Colonic mucosa (tissue), 4 donors: Measurements from ENCODE around the gene ARHGAP26. TPM values are rescaled to one million over a fixed set of nuclear protein-coding genes. Genes with fewer than 3 reads are reported as not detected.

ENCODE experiments used
- DNase-seq: peaks from one replicate; pipeline ENCODE4 v3.0.0-alpha.2; 2020
- H3K27ac ChIP-seq: fragments of 200-600 bp; one replicate; pipeline ENCODE4 v1.8.0; 2021
- H3K27me3 ChIP-seq: fragments of 200-600 bp; one replicate; pipeline ENCODE4 v1.8.0; 2021
- H3K36me3 ChIP-seq: fragments of 200-600 bp; one replicate; pipeline ENCODE4 v1.8.0; 2021
- H3K4me1 ChIP-seq: fragments of 200-600 bp; one replicate; pipeline ENCODE4 v1.8.0; 2021; ENCODE audit warnings: mild to moderate bottlenecking
- H3K4me3 ChIP-seq: fragments of 200-600 bp; one replicate; pipeline ENCODE4 v1.8.0; 2021
- H3K9ac ChIP-seq, 2 donors: one replicate each; pipeline ENCODE4 v1.7.0; 2013; ENCODE audit warnings: control low read depth in 2 of 2, low read depth in 2 of 2, low read length in 2 of 2
- H3K9me3 ChIP-seq: fragments of 200-600 bp; one replicate; pipeline ENCODE4 v1.8.0; 2021
- CTCF ChIP-seq: fragments of 200-600 bp; IDR thresholded peaks from one replicate; pipeline ENCODE4 v1.8.0; 2022; ENCODE audit warnings: antibody characterized with exemption, mild to moderate bottlenecking
- intact Hi-C: fragments of 100-400 bp; cut with DNase I; formaldehyde crosslinking; loops from one replicate; pipeline ENCODE4 v1.14.1; 2022
- total RNA-seq, 2 donors: library from RNA; stranded (reverse); fragmentation: NEBNext Ultra II Directional in 1 of 2; extraction: Animal tissue kit (Norgen Biotek cat#: 25700) in 1 of 2; gene quantifications; one replicate each; pipeline ENCODE4 v1.2.1, GENCODE V29; 2021
- donor health status: healthy.
- donor health status: DM: no; HTN: no; CAD: no.
- donor health status: DM: no; HTN: no; CAD: no.

ARHGAP26 gene
- total RNA-seq, 2 donors from 2014 or later: 59.1 to 74.0 TPM

DNA sequence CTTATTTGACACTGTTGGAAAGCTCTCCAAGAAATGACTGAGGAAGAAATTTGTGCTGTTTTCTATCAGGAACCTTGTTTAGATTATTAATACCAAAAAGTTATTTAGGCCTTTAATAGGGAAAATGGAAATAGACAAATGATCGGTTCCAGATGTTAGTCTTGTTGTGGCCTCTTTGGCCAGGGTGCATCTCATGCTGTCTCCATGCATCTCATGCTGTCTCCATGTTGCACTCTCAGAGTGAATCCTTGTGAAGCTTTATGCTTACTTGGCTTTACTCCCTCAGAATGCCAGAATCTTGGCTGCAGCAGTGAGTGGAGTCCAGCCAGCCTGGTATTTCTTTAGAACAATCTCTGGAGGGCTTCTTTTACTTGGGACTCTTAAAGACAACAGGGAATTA, 185.5 kb downstream of the ARHGAP26 start:
- DNase-seq: no peak
- no peak for TF ChIP-seq CTCF
- no peak overlapping the region for H3K27ac ChIP-seq
- H3K9me3 ChIP-seq: no peaks in the 10 kb centered on the region
- no peak overlapping the region for H3K9ac ChIP-seq
- H3K36me3 ChIP-seq: no peaks in the 10 kb centered on the region
- H3K4me3 ChIP-seq: no peak overlapping the region
- H3K4me1 ChIP-seq: no peaks in the 10 kb centered on the region
- no peaks in the 10 kb centered on the region for H3K27me3 ChIP-seq
- intact Hi-C loops: no loop called here

DNA sequence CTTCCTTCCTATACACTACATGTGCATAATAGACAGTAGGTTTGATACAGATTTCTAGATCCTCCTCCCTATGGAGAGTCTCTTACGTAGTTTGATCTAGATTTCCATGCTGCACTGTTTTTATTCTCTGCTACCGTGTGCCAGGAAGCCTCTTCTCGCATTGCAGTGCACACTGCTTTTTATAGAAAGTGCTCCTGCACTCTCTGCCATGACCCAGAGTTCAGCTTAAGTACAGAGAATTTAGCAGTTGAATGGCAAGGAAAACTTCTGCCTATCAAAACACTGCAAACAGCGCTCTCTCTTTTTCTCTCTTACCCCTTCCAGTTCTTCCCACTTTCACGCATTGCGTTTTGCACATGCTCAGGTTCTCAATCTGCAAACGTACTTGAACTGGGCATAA, 187.4 kb downstream of the ARHGAP26 start:
- H3K4me3 ChIP-seq: no peak overlapping the region
- H3K9me3 ChIP-seq: no peaks in the 10 kb centered on the region
- H3K27ac ChIP-seq: no peak overlapping the region
- H3K4me1 ChIP-seq: no peaks in the 10 kb centered on the region
- H3K36me3 ChIP-seq: no peaks in the 10 kb centered on the region
- H3K9ac ChIP-seq: no peak overlapping the region
- intact Hi-C loops: no loop called here
- no peak for DNase-seq
- TF ChIP-seq CTCF: no peak
- H3K27me3 ChIP-seq: no peaks in the 10 kb centered on the region

- Histone ChIP-seq H3K4me1 (no peaks in the 10 kb centered on the region), H3K4me3 (no peak overlapping the region), H3K36me3 (no peaks in the 10 kb centered on the region), H3K27me3 (no peaks in the 10 kb centered on the region), H3K27ac (no peak overlapping the region), H3K9me3 (no peaks in the 10 kb centered on the region), H3K9ac (no peak overlapping the region)
- TF ChIP-seq CTCF: no peak
- no peak for DNase-seq
- intact Hi-C loops: no loop called here
Observed at GRCh38 chr5:142958944-142959682, 188.9 kb downstream of the ARHGAP26 start.

GRCh38 chr5:142959683-142960657, 189.8 kb downstream of the ARHGAP26 start:
- H3K36me3 ChIP-seq: no peaks in the 10 kb centered on the region
- TF ChIP-seq CTCF: no peak
- no peak overlapping the region for H3K4me3 ChIP-seq
- no peak overlapping the region for H3K9ac ChIP-seq
- intact Hi-C loops: no loop called here
- no peaks in the 10 kb centered on the region for H3K27me3 ChIP-seq
- no peak overlapping the region for H3K27ac ChIP-seq
- DNase-seq: no peak
- no peaks in the 10 kb centered on the region for H3K9me3 ChIP-seq
- no peaks in the 10 kb centered on the region for H3K4me1 ChIP-seq

DNA sequence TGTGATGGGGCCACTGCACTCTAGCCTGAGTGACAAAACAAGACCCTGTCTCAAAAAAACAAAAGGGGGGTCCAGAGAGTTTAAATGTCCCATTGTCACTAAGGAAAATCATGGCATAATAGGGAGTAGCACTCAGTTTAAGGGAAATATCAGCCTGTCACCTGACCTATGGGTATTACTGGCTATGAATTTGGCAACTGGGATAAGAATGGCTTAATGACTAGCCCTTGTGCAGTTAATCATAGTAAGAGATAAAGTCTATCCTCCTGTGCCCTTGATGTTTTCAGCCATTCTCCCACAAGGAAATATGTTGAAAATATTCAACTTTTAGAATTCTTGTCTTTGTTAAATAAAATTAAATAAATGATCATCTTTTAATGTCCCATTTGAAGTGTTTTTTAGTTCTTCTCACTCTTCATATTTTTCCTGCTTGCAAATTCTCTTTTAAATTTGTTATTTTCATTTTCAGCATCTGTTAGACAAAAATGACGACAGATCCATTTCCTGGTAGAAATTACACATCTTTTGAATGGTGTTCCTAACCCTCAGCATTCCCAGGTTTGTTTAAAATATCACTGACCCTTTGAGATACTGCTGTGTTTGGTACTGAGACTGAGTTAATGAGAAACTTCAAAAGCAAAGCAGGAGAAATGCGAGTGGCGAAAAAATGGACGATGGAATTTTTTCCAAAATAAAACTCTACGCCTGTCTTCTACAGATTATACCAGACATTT, 191.4 kb downstream of the ARHGAP26 start:
- Histone ChIP-seq H3K4me3 (no peak overlapping the region), H3K27me3 (no peaks in the 10 kb centered on the region), H3K36me3 (no peaks in the 10 kb centered on the region), H3K9me3 (no peaks in the 10 kb centered on the region), H3K4me1 (no peaks in the 10 kb centered on the region), H3K9ac (no peak overlapping the region), H3K27ac (no peak overlapping the region)
- no peak for TF ChIP-seq CTCF
- intact Hi-C loops: no loop called here
- DNase-seq: no peak
